OCI-LY7 (cell line): ENCODE measurements around the gene ZNRF4.

ENCODE experiments used
- EZH2phosphoT487 ChIP-seq: fragments of 200-600 bp; sonication (generic); IDR thresholded peaks from 2 replicates; pipeline ENCODE4 v1.6.1; 2018; ENCODE audit warnings: low read depth, borderline replicate concordance, mild to moderate bottlenecking, mixed run types, antibody characterized with exemption, low read length, moderate library complexity, mixed read lengths
- TF ChIP-seq, protein P1 (sequence below): fragments of 200-600 bp; sonication (generic); conservative IDR thresholded peaks from 2 replicates; pipeline ENCODE4 v1.5.1; 2014; ENCODE audit warnings: mild to moderate bottlenecking, antibody characterized with exemption, low read length, moderate library complexity, mixed read lengths

DNA sequence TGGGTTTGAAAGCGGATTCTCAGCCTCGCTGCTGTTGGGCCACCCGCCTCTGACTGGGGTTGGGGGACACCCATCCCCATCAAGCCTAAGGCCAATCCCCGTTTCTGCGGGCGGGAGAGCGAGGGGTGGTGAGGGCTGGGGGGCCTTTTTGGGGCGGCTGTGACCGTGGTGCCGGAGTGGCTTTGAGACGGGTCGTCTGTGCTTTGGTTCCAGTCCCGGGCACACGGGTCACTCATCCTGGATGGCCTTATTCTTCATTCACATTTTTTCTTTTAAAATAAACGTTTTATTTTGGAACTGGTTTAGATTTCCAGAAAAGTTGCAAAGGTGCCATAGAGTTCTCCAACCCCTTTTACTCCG is 1.6 kb downstream of the ZNRF4 start:
- TF ChIP-seq, protein P1, sequence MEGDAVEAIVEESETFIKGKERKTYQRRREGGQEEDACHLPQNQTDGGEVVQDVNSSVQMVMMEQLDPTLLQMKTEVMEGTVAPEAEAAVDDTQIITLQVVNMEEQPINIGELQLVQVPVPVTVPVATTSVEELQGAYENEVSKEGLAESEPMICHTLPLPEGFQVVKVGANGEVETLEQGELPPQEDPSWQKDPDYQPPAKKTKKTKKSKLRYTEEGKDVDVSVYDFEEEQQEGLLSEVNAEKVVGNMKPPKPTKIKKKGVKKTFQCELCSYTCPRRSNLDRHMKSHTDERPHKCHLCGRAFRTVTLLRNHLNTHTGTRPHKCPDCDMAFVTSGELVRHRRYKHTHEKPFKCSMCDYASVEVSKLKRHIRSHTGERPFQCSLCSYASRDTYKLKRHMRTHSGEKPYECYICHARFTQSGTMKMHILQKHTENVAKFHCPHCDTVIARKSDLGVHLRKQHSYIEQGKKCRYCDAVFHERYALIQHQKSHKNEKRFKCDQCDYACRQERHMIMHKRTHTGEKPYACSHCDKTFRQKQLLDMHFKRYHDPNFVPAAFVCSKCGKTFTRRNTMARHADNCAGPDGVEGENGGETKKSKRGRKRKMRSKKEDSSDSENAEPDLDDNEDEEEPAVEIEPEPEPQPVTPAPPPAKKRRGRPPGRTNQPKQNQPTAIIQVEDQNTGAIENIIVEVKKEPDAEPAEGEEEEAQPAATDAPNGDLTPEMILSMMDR: no peak
- TF ChIP-seq EZH2phosphoT487: no peak
